Thyroid gland (tissue), 4 donors: Measurements from ENCODE around the gene SH3YL1. TPM values are rescaled to one million over a fixed set of nuclear protein-coding genes. Genes with fewer than 3 reads are reported as not detected.

Experiments used
- DNase-seq, 2 donors: peaks; one replicate each; pipeline ENCODE4 v3.0.0-alpha.2; 2019
- H3K27ac ChIP-seq, 3 donors: fragments of 200-600 bp; sonication (generic); 1 replicate in 2 of 3; 2 replicates in 1 of 3; pipeline ENCODE4 v1.5.1; 2016 to 2019; ENCODE audit warnings: mild to moderate bottlenecking in 1 of 3, moderate library complexity in 1 of 3
- H3K27me3 ChIP-seq: fragments of 200-600 bp; sonication (generic); one replicate; pipeline ENCODE4 v1.5.1; 2019
- H3K36me3 ChIP-seq, 2 donors: fragments of 200-600 bp; sonication (generic); one replicate each; pipeline ENCODE4 v1.5.1; 2016 to 2019
- H3K4me1 ChIP-seq, 2 donors: fragments of 200-600 bp; sonication (generic); one replicate each; pipeline ENCODE4 v1.5.1; 2017 to 2019
- H3K4me3 ChIP-seq, 3 donors: fragments of 200-600 bp; sonication (generic); replicated peaks in 1 of 3; 1 replicate in 2 of 3; 2 replicates in 1 of 3; pipeline ENCODE4 v1.5.1; 2016; ENCODE audit warnings: mild to moderate bottlenecking in 1 of 3
- H3K9me3 ChIP-seq: fragments of 200-600 bp; sonication (generic); one replicate; pipeline ENCODE4 v1.5.1; 2017
- POLR2A ChIP-seq, 2 donors: fragments of 450-650 bp; IDR thresholded peaks; one replicate each; pipeline ENCODE4 v1.6.1; 2017; ENCODE audit warnings: antibody characterized with exemption in 2 of 2, mild to moderate bottlenecking in 2 of 2, moderate library complexity in 1 of 2
- WGBS, 2 donors: methylation state at CpG; one replicate each; pipeline ENCODE4 v1.1.5; 2017; 5-methylcytosine and 5-hydroxymethylcytosine counted together
- intact Hi-C: fragments of 100-400 bp; cut with DNase I; formaldehyde crosslinking; loops from one replicate; pipeline ENCODE4 v1.15.1; 2023
- total RNA-seq, 4 donors: library from RNA; depleted of rRNA; stranded (reverse); fragments of >200 nt; gene quantifications; one replicate each; pipeline ENCODE4 v1.2.3, GENCODE V29; 2016
- TF ChIP-seq, protein P1 (sequence below), 6 experiments: fragments of 200-600 bp in 3 of 6; fragments of 450-650 bp in 3 of 6; sonication (generic) in 3 of 6; IDR thresholded peaks; one replicate each; pipeline ENCODE4 v1.5.1; 2016 to 2019; ENCODE audit warnings: antibody characterized with exemption in 6 of 6, mild to moderate bottlenecking in 2 of 6, inconsistent platforms in 1 of 6, moderate library complexity in 1 of 6

SH3YL1 gene
- total RNA-seq, 4 donors from 2014 or later: 76.5 to 128 (median 85.1) TPM

DNA sequence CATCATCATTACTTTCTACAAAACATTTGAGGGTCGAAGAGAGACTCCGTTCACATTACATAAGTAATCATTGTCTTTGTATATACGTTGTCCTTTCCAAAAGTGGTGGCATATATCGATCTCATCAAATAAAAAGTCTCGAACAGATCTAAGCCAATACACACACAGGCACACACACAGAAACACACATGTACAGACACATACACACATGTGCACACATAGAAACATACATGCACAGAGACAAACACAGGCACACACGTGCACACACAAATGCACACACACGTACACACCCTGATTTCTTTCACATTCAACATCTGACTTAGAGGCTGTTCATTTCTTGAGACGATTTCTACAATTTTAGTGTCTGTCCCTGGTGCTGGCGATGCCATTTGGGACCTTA, 41.5 kb upstream of the SH3YL1 start:
- H3K27ac ChIP-seq: no peak overlapping the region
- H3K27me3 ChIP-seq: no peaks in the 10 kb centered on the region
- H3K4me1 ChIP-seq: peaks cover 0 to 7% of the 10 kb centered on the region in 2 donors
- H3K36me3 ChIP-seq: no peaks in the 10 kb centered on the region
- no peak for DNase-seq
- no peak overlapping the region for H3K4me3 ChIP-seq
- WGBS, 2 donors: 90 to 97% methylated on average over 9 of the region's 9 CpGs
- intact Hi-C loops: no loop called here
- H3K9me3 ChIP-seq: no peaks in the 10 kb centered on the region
- no peak for TF ChIP-seq POLR2A (IDR thresholded peaks at IDR 0.05)
- TF ChIP-seq, protein P1, sequence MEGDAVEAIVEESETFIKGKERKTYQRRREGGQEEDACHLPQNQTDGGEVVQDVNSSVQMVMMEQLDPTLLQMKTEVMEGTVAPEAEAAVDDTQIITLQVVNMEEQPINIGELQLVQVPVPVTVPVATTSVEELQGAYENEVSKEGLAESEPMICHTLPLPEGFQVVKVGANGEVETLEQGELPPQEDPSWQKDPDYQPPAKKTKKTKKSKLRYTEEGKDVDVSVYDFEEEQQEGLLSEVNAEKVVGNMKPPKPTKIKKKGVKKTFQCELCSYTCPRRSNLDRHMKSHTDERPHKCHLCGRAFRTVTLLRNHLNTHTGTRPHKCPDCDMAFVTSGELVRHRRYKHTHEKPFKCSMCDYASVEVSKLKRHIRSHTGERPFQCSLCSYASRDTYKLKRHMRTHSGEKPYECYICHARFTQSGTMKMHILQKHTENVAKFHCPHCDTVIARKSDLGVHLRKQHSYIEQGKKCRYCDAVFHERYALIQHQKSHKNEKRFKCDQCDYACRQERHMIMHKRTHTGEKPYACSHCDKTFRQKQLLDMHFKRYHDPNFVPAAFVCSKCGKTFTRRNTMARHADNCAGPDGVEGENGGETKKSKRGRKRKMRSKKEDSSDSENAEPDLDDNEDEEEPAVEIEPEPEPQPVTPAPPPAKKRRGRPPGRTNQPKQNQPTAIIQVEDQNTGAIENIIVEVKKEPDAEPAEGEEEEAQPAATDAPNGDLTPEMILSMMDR (IDR thresholded peaks at IDR 0.05): no peak

DNA sequence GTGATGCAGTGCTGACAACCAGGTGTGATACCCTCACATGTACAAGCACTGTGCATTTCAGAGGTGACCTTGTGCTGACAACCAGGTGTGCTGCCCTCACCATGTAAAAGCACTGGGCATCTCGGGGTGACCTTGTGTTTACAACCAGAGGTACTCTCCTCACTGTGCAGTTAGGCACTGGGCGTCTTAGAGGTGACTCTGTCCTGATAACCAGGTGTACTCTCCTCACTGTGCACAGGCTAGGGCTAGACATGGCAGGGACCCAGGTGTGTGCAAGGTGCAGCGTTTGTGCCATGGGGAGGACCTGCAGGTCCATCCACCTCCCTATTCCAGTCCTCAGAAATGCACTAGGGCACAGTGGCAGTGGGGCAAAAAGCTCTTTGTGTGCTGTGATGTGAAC, 32.5 kb upstream of the SH3YL1 start:
- Histone ChIP-seq H3K27me3 (no peaks in the 10 kb centered on the region), H3K27ac (no peak overlapping the region), H3K9me3 (no peaks in the 10 kb centered on the region), H3K36me3 (no peaks in the 10 kb centered on the region), H3K4me1 (no peaks in the 10 kb centered on the region), H3K4me3 (no peak overlapping the region)
- DNase-seq: no peak
- WGBS, 2 donors: 86 to 88% methylated on average over 1 of the region's 3 CpGs
- TF ChIP-seq, protein P1 (IDR thresholded peaks at IDR 0.05): no peak
- no peak for TF ChIP-seq POLR2A (IDR thresholded peaks at IDR 0.05)
- intact Hi-C loops: no loop called here

DNA sequence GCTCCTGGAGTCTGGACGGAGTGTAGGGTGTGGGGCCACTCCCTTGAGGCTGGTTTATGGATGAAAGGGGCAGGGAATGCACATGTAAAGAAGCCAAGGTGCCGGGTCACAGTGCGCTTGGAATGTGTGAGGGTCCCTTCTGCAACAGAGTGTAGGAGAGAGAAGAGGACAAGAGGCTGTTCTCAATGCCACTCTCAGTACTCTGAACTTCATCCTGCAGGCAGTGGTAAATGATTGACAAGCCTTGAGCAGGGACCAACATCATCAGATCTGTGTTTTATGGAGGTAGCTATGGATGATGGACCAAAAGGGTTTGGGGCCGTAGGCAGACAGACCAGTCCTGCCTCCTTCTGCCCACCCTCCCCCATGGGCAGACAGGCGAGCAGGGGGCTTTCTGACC, 31.3 kb upstream of the SH3YL1 start:
- no peak for DNase-seq
- TF ChIP-seq POLR2A (IDR thresholded peaks at IDR 0.05): no peak
- H3K9me3 ChIP-seq: no peaks in the 10 kb centered on the region
- intact Hi-C loops: no loop called here
- no peak overlapping the region for H3K4me3 ChIP-seq
- no peak overlapping the region for H3K27ac ChIP-seq
- H3K27me3 ChIP-seq: no peaks in the 10 kb centered on the region
- no peaks in the 10 kb centered on the region for H3K36me3 ChIP-seq
- no peaks in the 10 kb centered on the region for H3K4me1 ChIP-seq
- 75 to 84% methylated on average over 5 of the region's 5 CpGs for WGBS, 2 donors

DNA sequence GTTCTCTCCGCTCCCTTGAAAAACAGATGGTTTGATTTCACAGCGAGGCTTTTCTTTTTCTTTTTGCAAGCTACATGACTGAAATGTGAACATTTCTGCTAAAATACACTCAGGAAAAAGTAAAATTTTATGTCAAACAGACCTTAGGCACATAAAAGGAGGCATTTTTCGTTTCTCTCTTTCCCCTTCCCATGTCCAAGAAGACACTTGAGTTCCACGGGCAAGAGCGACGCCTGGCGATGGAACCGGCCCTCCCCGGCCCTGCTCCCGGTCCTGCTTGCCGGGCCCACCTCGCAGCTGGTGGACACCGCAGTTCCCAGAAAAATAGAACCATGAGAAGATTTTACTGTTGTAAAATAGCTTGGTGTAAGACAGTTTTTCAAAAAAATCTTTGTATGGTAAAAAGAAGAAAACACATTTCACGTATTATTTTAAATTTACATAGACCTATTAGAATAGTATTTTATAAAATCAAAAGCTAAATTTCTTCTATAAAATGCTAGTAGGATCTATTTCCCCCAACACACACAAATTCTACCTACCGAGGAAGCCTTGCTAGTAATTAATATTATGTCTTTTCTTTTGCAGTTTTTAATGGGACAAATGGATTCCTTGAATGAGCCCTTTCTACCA, 26.4 kb upstream of the SH3YL1 start:
- Histone ChIP-seq H3K36me3 (no peaks in the 10 kb centered on the region), H3K4me3 (peak overlapping the region; percentile 4 to 56 (median 38)), H3K27me3 (peaks cover 3% of the 10 kb centered on the region), H3K4me1 (peaks cover 10 to 27% of the 10 kb centered on the region in 2 donors), H3K27ac (no peak overlapping the region), H3K9me3 (no peaks in the 10 kb centered on the region)
- intact Hi-C loops: no loop called here
- TF ChIP-seq POLR2A (IDR thresholded peaks at IDR 0.05): no peak
- TF ChIP-seq, protein P1 (IDR thresholded peaks at IDR 0.05): peak in 5 of 6 experiments; percentile 25 to 83 (median 62)
- WGBS, 2 donors: 10 to 11% methylated on average over 15 of the region's 15 CpGs
- DNase-seq: peak; percentile 70 to 77

DNA sequence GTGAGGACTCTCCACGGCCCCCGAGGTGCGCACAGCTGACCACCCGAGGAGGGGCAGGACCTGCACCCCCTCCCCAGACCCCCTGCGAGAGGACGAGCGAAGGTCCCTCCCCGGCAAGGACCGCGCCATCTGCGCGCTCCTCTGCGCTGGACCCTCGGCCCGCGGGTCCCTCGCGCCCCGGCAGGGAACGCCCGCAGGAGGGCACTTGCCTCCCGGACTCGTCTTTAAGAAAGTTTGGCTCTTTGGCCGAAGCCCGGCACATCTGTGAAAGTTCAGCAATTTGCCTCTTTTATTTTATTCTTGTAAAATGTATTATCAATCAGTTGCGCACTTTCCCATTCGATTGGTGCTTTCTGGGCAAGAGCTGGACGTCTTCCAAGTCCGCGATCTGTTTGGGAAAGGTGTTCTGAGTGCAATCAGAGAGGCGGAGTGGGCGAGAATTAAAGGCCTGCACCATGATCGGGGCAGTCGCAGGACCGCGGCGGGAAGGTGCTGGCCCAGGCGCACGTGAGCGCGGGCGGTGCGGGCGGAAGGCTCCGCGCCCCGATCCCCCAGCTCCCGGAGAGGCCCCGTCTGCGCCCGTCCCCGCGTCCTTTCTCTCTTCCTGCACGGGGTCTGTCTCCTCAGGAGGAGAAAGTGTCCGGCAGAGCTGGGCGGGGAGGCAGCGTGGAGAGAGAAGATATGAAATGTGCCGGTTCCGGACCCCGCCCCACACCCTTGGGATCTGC, 25.7 kb upstream of the SH3YL1 start:
- Histone ChIP-seq H3K36me3 (no peaks in the 10 kb centered on the region), H3K27ac (peak overlapping the region in 1 of 3 donors; percentile 54), H3K9me3 (no peaks in the 10 kb centered on the region), H3K4me3 (peak overlapping the region; percentile 4 to 56 (median 38)), H3K27me3 (peaks cover 3% of the 10 kb centered on the region), H3K4me1 (peaks cover 10 to 27% of the 10 kb centered on the region in 2 donors)
- peak; percentile 23 to 27 for DNase-seq
- 1 to 2% methylated on average over 31 to 49 of the region's 60 CpGs for WGBS, 2 donors
- no peak for TF ChIP-seq POLR2A (IDR thresholded peaks at IDR 0.05)
- TF ChIP-seq, protein P1 (IDR thresholded peaks at IDR 0.05): no peak
- intact Hi-C loops: loop anchor here (5.0 kb wide), 1 partner anchor 42 kb away; no protein-coding TSS in a partner anchor
